ENCODE measurements around the gene DCLK1. TPM values are rescaled to one million over a fixed set of nuclear protein-coding genes. Genes with fewer than 3 reads are reported as not detected.

The DCLK1 gene
- total RNA-seq, 3 donors from 2014 or later: not detected

- Mint-ChIP-seq H3K27me3 (ENCODE audit: low read depth) (no peaks in the 10 kb centered on the region), H3K9me3 (no peaks in the 10 kb centered on the region), H3K4me3 (no peak overlapping the region), H3K4me1 (ENCODE audit: low read depth) (no peaks in the 10 kb centered on the region), H3K36me3 (ENCODE audit: insufficient read depth) (no peaks in the 10 kb centered on the region)
- ATAC-seq (no peak), DNase-seq (no peak)
These were observed 333.2 kb downstream of the DCLK1 start for GRCh38 chr13:35797991-35798390.

DNA sequence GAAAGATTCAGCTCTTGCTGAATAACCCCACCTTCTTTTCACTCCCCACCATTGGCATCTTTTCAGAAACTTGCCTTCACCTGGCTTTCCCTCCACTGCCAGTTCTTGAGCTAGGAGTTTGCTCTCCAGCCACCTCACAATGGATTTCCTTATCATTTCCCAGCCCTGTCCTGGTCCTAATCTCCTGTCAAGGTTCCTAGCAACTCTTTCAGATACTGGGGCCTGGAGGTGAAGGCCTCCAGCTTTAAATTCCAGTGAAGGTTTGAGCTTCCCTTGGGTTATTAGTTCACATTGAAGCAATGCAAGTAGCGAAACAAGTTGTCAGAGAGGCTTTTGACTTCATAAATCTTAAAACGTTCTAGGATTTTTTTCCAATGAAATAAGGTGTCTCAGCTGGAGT, 333.9 kb downstream of the DCLK1 start:
- no peak for DNase-seq
- no peak for ATAC-seq
- Mint-ChIP-seq H3K9me3 (no peaks in the 10 kb centered on the region), H3K4me1 (ENCODE audit: low read depth) (no peaks in the 10 kb centered on the region), H3K4me3 (no peak overlapping the region), H3K36me3 (ENCODE audit: insufficient read depth) (no peaks in the 10 kb centered on the region), H3K27me3 (ENCODE audit: low read depth) (no peaks in the 10 kb centered on the region)

DNA sequence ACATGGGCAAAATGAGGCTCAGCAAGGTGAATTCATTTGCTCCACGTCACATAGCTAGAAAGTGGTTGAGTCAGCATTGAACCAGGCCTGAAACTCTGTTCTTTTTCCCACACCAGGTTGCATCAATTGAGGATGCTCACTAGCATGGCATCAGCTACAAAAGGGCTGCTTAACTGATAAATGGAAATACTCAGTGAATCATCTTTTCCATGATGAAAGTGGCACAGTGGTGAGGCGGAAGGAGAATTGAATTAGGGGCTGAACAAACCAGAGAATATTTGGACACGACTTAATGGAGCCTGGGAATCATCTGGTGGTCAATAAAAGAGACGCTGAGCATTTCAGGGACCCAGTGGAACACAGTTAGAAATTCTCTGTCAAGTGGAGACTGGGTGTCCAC, 334.6 kb downstream of the DCLK1 start:
- Mint-ChIP-seq H3K9me3 (no peaks in the 10 kb centered on the region), H3K36me3 (ENCODE audit: insufficient read depth) (no peaks in the 10 kb centered on the region), H3K4me3 (no peak overlapping the region), H3K4me1 (ENCODE audit: low read depth) (no peaks in the 10 kb centered on the region), H3K27me3 (ENCODE audit: low read depth) (no peaks in the 10 kb centered on the region)
- no peak for DNase-seq
- no peak for ATAC-seq

- Mint-ChIP-seq H3K36me3 (ENCODE audit: insufficient read depth) (no peaks in the 10 kb centered on the region), H3K4me1 (ENCODE audit: low read depth) (no peaks in the 10 kb centered on the region), H3K27me3 (ENCODE audit: low read depth) (no peaks in the 10 kb centered on the region), H3K9me3 (no peaks in the 10 kb centered on the region), H3K4me3 (no peak overlapping the region)
- DNase-seq (no peak), ATAC-seq (no peak)
These were observed 336.3 kb downstream of the DCLK1 start for GRCh38 chr13:35794734-35795389.

- H3K36me3 Mint-ChIP-seq (ENCODE audit: insufficient read depth): no peaks in the 10 kb centered on the region
- DNase-seq (no peak), ATAC-seq (no peak)
- no peaks in the 10 kb centered on the region for H3K9me3 Mint-ChIP-seq
- peaks cover 3% of the 10 kb centered on the region for H3K27me3 Mint-ChIP-seq (ENCODE audit: low read depth)
- no peak overlapping the region for H3K4me3 Mint-ChIP-seq
- no peaks in the 10 kb centered on the region for H3K4me1 Mint-ChIP-seq (ENCODE audit: low read depth)
These were observed 337.4 kb downstream of the DCLK1 start for GRCh38 chr13:35793823-35794222.

DNA sequence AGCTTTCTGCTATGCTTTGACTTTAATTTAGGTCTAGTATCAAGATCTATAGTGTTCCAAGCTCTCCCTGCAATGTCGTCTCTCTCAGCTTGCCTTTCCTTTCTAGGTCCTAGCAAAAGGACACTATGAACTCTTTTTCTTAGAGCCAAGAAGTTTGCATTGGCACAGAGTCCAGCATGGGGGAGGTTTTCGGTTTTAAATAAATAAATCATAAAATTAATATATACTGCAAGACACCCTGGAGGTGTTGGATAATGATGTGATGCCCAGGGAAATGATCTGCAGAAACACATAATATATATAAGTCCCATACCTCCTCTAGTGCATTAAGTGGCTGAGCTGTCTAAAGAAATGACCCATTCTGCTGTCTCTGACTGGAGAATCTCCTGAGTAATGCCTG, 338.3 kb downstream of the DCLK1 start:
- Mint-ChIP-seq H3K4me3 (no peak overlapping the region), H3K36me3 (ENCODE audit: insufficient read depth) (no peaks in the 10 kb centered on the region), H3K4me1 (ENCODE audit: low read depth) (no peaks in the 10 kb centered on the region), H3K27me3 (ENCODE audit: low read depth) (peaks cover 3% of the 10 kb centered on the region), H3K9me3 (no peaks in the 10 kb centered on the region)
- no peak for ATAC-seq
- DNase-seq: no peak

DNA sequence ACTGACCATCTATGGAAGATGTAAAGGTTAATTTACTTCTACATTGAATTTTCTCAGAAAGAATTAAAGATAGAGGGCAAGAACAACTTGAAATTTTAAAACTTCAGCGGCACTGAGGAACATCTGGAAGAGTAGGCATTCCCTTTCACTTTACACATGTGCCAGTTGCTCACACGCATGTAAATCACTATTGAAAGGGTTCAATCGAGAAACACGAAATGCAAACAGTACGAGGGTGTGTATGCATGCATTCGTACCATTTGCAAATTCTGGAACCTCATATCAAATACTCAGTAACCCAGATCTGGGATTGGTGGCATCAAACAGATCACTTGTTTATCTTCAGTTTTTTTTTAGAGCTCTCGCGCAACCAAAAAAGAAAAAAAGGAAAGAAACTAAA, 339.2 kb downstream of the DCLK1 start:
- DNase-seq (no peak), ATAC-seq (no peak)
- Mint-ChIP-seq H3K9me3 (no peaks in the 10 kb centered on the region), H3K27me3 (ENCODE audit: low read depth) (peaks cover 3% of the 10 kb centered on the region), H3K4me3 (no peak overlapping the region), H3K4me1 (ENCODE audit: low read depth) (no peaks in the 10 kb centered on the region), H3K36me3 (ENCODE audit: insufficient read depth) (no peaks in the 10 kb centered on the region)

- no peak for ATAC-seq
- H3K36me3 Mint-ChIP-seq (ENCODE audit: insufficient read depth): no peaks in the 10 kb centered on the region
- peaks cover 3% of the 10 kb centered on the region for H3K27me3 Mint-ChIP-seq (ENCODE audit: low read depth)
- DNase-seq: no peak
- no peaks in the 10 kb centered on the region for H3K9me3 Mint-ChIP-seq
- H3K4me3 Mint-ChIP-seq: no peak overlapping the region
- H3K4me1 Mint-ChIP-seq (ENCODE audit: low read depth): no peaks in the 10 kb centered on the region
These were observed 339.9 kb downstream of the DCLK1 start for GRCh38 chr13:35791184-35791851.

GRCh38 chr13:35789335-35790165, 341.6 kb downstream of the DCLK1 start:
- peaks cover 3% of the 10 kb centered on the region for H3K27me3 Mint-ChIP-seq (ENCODE audit: low read depth)
- H3K4me3 Mint-ChIP-seq: no peak overlapping the region
- no peak for DNase-seq
- ATAC-seq: no peak
- no peaks in the 10 kb centered on the region for H3K4me1 Mint-ChIP-seq (ENCODE audit: low read depth)
- no peaks in the 10 kb centered on the region for H3K9me3 Mint-ChIP-seq
- H3K36me3 Mint-ChIP-seq (ENCODE audit: insufficient read depth): no peaks in the 10 kb centered on the region

GRCh38 chr13:35787937-35788336, 343.2 kb downstream of the DCLK1 start:
- no peak for ATAC-seq
- Mint-ChIP-seq H3K4me3 (no peak overlapping the region), H3K9me3 (no peaks in the 10 kb centered on the region), H3K36me3 (ENCODE audit: insufficient read depth) (no peaks in the 10 kb centered on the region), H3K27me3 (ENCODE audit: low read depth) (peaks cover 3% of the 10 kb centered on the region), H3K4me1 (ENCODE audit: low read depth) (no peaks in the 10 kb centered on the region)
- no peak for DNase-seq

DNA sequence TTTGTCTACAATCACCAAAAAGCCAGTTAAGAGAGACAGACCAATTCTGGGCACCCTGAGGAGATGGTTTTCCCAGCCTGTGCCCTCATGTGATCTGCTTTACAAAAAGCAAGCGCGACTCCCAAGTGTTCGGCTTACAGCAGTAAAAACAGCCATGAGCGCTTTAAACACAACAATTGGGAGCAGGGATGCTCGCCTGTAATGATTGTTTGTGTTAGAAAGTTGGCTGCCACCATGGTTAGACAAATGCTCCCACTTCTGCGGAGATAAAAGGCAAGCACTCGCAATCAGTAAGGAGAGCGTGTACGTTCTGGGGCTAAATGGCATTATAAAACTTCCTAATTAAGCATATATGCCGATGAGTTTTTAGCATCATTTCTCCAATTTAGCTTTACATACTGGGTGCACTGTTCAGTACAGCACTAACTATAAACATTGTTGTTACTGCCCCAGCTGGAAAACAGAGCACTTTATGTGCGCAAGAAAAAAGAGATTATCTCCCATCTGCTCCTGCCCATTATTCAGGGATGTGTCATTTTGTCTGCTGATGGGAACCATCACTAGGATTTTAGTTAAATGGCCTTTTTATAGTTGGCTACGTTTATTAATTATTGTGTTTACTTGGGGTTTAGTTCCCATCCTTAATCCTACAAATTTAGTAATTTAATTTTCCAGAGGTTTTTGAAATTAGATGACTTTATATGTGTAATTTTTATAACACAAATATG, 345.4 kb downstream of the DCLK1 start:
- H3K4me1 Mint-ChIP-seq (ENCODE audit: low read depth): no peaks in the 10 kb centered on the region
- no peaks in the 10 kb centered on the region for H3K36me3 Mint-ChIP-seq (ENCODE audit: insufficient read depth)
- H3K4me3 Mint-ChIP-seq: no peak overlapping the region
- no peaks in the 10 kb centered on the region for H3K9me3 Mint-ChIP-seq
- ATAC-seq: no peak
- DNase-seq: no peak
- peaks cover 3% of the 10 kb centered on the region for H3K27me3 Mint-ChIP-seq (ENCODE audit: low read depth)

GRCh38 chr13:35784286-35784951, 346.8 kb downstream of the DCLK1 start:
- Mint-ChIP-seq H3K9me3 (no peaks in the 10 kb centered on the region), H3K4me1 (ENCODE audit: low read depth) (no peaks in the 10 kb centered on the region), H3K27me3 (ENCODE audit: low read depth) (peaks cover 3% of the 10 kb centered on the region), H3K4me3 (no peak overlapping the region), H3K36me3 (ENCODE audit: insufficient read depth) (no peaks in the 10 kb centered on the region)
- no peak for DNase-seq
- no peak for ATAC-seq

DNA sequence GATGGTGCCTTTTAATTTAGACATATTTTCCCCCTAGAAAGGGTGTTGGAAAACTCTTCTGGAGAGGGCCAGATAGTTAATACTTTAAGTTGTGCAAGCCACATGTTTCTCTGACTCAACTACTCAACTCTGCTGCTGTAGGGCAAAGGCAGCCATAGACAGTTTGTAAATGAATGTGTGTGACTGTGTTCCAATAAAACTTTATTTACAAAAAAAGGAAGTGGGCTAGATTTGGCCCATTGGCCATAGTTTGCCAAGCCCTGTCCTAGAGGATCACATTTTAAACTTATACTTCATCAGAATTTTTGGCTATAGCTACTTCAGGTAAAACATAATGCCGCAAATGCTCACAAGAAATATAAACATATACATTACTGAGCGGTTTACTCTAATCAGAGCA, 348.4 kb downstream of the DCLK1 start:
- no peaks in the 10 kb centered on the region for H3K27me3 Mint-ChIP-seq (ENCODE audit: low read depth)
- H3K4me3 Mint-ChIP-seq: no peak overlapping the region
- H3K36me3 Mint-ChIP-seq (ENCODE audit: insufficient read depth): no peaks in the 10 kb centered on the region
- H3K9me3 Mint-ChIP-seq: no peaks in the 10 kb centered on the region
- ATAC-seq: no peak
- DNase-seq: no peak
- H3K4me1 Mint-ChIP-seq (ENCODE audit: low read depth): no peaks in the 10 kb centered on the region

Measured in activated T-cell treated with anti-CD3 and anti-CD28 coated beads, Interleukin-2, amount 50 U/mL, for 4 hours (primary cell).